ENCODE results near the gene MAFF. TPM values are rescaled to one million over a fixed set of nuclear protein-coding genes. Genes with fewer than 3 reads are reported as not detected.
A peak's percentile ranks its signal among the peaks of the same experiment; 100 is the strongest.

MAFF gene
- total and polyA plus RNA-seq, 9 of the 15 experiments (the other 6 are each of a cell fraction or from before 2014, with no cell fraction given) = 0.51 to 8.0 (median 5.4) TPM

DNA sequence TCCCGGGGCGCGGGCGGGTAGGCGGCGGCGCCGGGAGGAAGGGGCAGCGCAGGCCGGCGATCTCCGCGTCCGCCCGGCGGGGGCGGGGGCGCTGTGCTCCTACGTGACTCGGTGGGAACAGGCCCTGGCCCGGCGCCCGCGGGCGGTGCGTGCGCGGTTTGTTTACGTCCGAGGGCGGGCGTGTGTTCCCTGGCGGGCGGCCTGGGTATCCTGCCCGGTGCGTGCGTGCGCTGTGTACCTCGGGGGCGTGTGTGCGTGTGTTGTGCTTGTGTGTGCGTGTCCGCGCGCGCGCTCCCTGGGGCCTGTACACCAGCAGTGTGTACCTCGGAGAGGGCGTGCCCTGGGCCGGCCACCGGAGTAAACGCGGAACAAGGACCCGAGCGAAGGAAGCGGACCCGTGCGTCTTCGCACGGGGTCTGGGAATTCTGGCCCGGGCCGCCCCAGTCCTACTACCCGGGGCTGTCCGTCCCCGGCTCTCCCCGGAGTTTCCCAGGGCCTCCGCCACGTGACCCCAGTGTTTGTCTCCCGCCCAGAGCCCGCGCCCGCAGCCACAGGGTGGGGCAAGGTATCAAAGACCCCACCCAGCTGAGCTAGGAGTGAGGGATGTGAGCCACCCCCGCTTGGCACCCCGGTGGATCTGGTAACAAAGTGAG is 769 bp downstream of the MAFF start (continued):
- TF ChIP-seq, protein P1, sequence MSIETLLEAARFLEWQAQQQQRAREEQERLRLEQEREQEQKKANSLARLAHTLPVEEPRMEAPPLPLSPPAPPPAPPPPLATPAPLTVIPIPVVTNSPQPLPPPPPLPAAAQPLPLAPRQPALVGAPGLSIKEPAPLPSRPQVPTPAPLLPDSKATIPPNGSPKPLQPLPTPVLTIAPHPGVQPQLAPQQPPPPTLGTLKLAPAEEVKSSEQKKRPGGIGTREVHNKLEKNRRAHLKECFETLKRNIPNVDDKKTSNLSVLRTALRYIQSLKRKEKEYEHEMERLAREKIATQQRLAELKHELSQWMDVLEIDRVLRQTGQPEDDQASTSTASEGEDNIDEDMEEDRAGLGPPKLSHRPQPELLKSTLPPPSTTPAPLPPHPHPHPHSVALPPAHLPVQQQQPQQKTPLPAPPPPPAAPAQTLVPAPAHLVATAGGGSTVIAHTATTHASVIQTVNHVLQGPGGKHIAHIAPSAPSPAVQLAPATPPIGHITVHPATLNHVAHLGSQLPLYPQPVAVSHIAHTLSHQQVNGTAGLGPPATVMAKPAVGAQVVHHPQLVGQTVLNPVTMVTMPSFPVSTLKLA (conservative IDR thresholded peaks at IDR 0.05) = peak; percentile 94 to 97
- TF ChIP-seq ZFX (CRISPR knock-in tag; IDR thresholded peaks at IDR 0.05) (peak; percentile 54), SIN3A (IDR thresholded peaks at IDR 0.05; ENCODE audit: borderline replicate concordance in 2 of 2, control insufficient read depth in 1 of 2, low read depth in 2 of 2, low read length in 2 of 2) (0 out of 4 replicates have a peak, but pooled peaks of 1 of the 2 experiments have one; percentile 30), KLF6 (CRISPR knock-in tag; IDR thresholded peaks at IDR 0.05; ENCODE audit: borderline replicate concordance) (no peak), RAD51 (IDR thresholded peaks at IDR 0.05; ENCODE audit: borderline replicate concordance, low read depth) (peak; percentile 74), CBX8 (IDR thresholded peaks at IDR 0.05; ENCODE audit: borderline replicate concordance, extremely low read depth, low read depth, low read length, poor library complexity, severe bottlenecking) (no peak), FOXJ2 (tag; IDR thresholded peaks at IDR 0.05) (peak; percentile 61; the same call in 1 of the 2 replicates), BACH1 (tag; IDR thresholded peaks at IDR 0.05) (no peak), GTF3C2 (IDR thresholded peaks at IDR 0.05; ENCODE audit: borderline replicate concordance, extremely low read depth, insufficient read length) (no peak), THRB (CRISPR knock-in tag; conservative IDR thresholded peaks at IDR 0.05) (no peak), RB1 (IDR thresholded peaks at IDR 0.05; ENCODE audit: low read depth) (peak; percentile 12; the same call in 1 of the 2 replicates), GTF2A2 (tag; IDR thresholded peaks at IDR 0.05) (no peak), BCL6 (CRISPR knock-in tag; IDR thresholded peaks at IDR 0.05) (no peak), MYC (IDR thresholded peaks at IDR 0.05; ENCODE audit: low read depth, low read length) (peak; percentile 59), MYC (CRISPR knock-in tag; IDR thresholded peaks at IDR 0.05; ENCODE audit: borderline replicate concordance, low read depth) (0 out of 2 replicates have a peak, but pooled peaks have one; percentile 34), WHSC1 (IDR thresholded peaks at IDR 0.05; ENCODE audit: low read length) (no peak), ARNT (IDR thresholded peaks at IDR 0.05) (no peak)
- TF ChIP-seq, protein P2, sequence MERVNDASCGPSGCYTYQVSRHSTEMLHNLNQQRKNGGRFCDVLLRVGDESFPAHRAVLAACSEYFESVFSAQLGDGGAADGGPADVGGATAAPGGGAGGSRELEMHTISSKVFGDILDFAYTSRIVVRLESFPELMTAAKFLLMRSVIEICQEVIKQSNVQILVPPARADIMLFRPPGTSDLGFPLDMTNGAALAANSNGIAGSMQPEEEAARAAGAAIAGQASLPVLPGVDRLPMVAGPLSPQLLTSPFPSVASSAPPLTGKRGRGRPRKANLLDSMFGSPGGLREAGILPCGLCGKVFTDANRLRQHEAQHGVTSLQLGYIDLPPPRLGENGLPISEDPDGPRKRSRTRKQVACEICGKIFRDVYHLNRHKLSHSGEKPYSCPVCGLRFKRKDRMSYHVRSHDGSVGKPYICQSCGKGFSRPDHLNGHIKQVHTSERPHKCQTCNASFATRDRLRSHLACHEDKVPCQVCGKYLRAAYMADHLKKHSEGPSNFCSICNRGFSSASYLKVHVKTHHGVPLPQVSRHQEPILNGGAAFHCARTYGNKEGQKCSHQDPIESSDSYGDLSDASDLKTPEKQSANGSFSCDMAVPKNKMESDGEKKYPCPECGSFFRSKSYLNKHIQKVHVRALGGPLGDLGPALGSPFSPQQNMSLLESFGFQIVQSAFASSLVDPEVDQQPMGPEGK (CRISPR knock-in tag; IDR thresholded peaks at IDR 0.05; ENCODE audit: borderline replicate concordance) = no peak
